HG02884 (cell line): Measurements from ENCODE around the gene MSX1.

ENCODE experiments used
- ATAC-seq: cut with Tn5 transposase; IDR thresholded peaks from one replicate; pipeline ENCODE4 v1.9.1; 2021; ENCODE audit warnings: mild to moderate bottlenecking, moderate library complexity; ENCODE audit not compliant: unreplicated experiment

The MSX1 gene

GRCh38 chr4:4899202-4899925 lies 39.9 kb downstream of the MSX1 start:
- no peak for ATAC-seq

- ATAC-seq: no peak
These were observed 42.4 kb downstream of the MSX1 start for GRCh38 chr4:4901877-4902276.

DNA sequence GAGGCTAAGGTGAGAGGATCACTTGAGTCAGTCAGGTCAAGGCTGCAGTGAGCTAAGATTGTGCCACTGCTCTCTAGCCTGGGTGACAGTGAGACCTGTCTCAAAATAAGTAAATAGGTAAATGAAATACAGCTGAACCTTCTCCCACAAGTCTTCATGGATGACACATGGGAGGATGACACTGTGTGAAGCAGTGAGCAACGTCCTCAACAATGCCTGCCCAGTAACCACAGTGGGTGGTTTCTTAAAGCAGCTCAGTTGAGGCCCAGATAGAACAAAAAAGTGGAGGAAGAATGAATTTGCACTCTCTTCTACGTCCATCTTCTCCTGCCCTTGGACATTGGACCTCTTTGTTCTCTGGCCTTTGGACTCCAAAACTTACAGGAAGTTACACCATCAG lies 52.7 kb downstream of the MSX1 start:
- ATAC-seq: no peak

DNA sequence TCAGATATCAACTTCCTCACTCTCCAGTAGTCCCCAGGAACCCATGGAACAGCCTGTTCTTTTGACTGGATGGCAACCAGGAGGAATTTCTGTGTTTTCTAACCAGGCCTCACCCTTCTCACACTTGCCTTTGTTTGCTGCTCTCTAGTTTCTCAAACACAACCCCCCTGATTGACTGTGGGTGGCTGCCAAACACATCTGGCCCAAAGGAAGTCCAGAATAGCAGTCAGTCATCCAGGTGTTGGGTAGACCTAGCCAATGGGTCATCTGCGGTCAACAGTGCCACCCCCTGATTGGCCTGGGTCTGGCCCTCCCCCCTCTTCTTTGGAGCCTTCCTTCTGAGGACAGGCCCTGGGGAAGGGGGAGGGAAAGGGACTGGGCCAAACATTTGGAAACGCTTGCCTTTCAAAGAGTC lies 53.7 kb downstream of the MSX1 start:
- no peak for ATAC-seq
